MCF 10A (cell line): Measurements from ENCODE around the gene CELSR1. TPM values are rescaled to one million over a fixed set of nuclear protein-coding genes. Genes with fewer than 3 reads are reported as not detected.

Experiments used
- Bru-seq: library from RNA; stranded (reverse); fragments of 400-500 nt; gene quantifications from one replicate; lab custom pipeline; 2021; lab: Mats Ljungman, UMichigan
- BruChase-seq, 2 experiments: library from RNA; stranded (reverse); fragments of 400-500 nt; gene quantifications; one replicate each; lab custom pipeline; 2021; lab: Mats Ljungman, UMichigan
- BruUV-seq: library from RNA; stranded (reverse); fragments of 400-500 nt; replicated peaks from 2 replicates; lab custom pipeline; 2021; lab: Mats Ljungman, UMichigan
- CTCF ChIA-PET: fragments of 300-600 bp; sonication (Branson Sonifier 250); formaldehyde crosslinking; extraction: SDS; loops from one replicate; lab custom pipeline; 2021; ENCODE audit warnings: antibody characterized with exemption, inconsistent platforms; lab: Yijun Ruan, JAX
- POLR2A ChIA-PET: fragments of 300-600, 350-650 bp; sonication (Branson Sonifier 250); formaldehyde crosslinking; extraction: SDS; loops from one replicate; lab custom pipeline; 2020; ENCODE audit warnings: antibody characterized with exemption, inconsistent platforms; lab: Yijun Ruan, JAX
- DNase-seq: peaks from one replicate; pipeline ENCODE4 v3.0.0-alpha.2; 2018; ENCODE audit not compliant: unreplicated experiment
- H3K27ac Mint-ChIP-seq: one replicate; pipeline ENCODE4 v1.8.0; 2022; ENCODE audit warnings: mild to moderate bottlenecking, low read depth, mixed read lengths; ENCODE audit not compliant: unreplicated experiment
- H3K27me3 Mint-ChIP-seq: one replicate; pipeline ENCODE4 v1.8.0; 2022; ENCODE audit warnings: mixed read lengths; ENCODE audit not compliant: insufficient read depth, unreplicated experiment
- H3K36me3 Mint-ChIP-seq: one replicate; pipeline ENCODE4 v1.8.0; 2022; ENCODE audit warnings: mild to moderate bottlenecking, moderate library complexity, mixed read lengths; ENCODE audit not compliant: insufficient read depth, unreplicated experiment
- H3K4me1 Mint-ChIP-seq: one replicate; pipeline ENCODE4 v1.8.0; 2022; ENCODE audit warnings: mixed read lengths; ENCODE audit not compliant: insufficient read depth, unreplicated experiment
- H3K4me3 Mint-ChIP-seq: one replicate; pipeline ENCODE4 v1.8.0; 2022; ENCODE audit warnings: mild to moderate bottlenecking, moderate library complexity, mixed read lengths; ENCODE audit not compliant: unreplicated experiment
- H3K9me3 Mint-ChIP-seq: one replicate; pipeline ENCODE4 v1.8.0; 2022; ENCODE audit warnings: mixed read lengths; ENCODE audit not compliant: unreplicated experiment
- CTCF ChIP-seq: fragments of 200-600 bp; IDR thresholded peaks from one replicate; pipeline ENCODE4 v1.8.0; 2022; ENCODE audit warnings: antibody characterized with exemption, mild to moderate bottlenecking; ENCODE audit not compliant: unreplicated experiment
- intact Hi-C: fragments of 100-400 bp; cut with micrococcal nuclease; formaldehyde crosslinking; loops from 2 replicates; pipeline ENCODE4 v1.14.1; 2022
- long read RNA-seq: library from polyadenylated mRNA; stranded (forward); transcript quantifications from one replicate; pipeline ENCODE4 v2.0.0, GENCODE V29; 2022
- total RNA-seq: library from RNA; stranded (reverse); gene quantifications from 2 replicates; pipeline ENCODE4 v1.2.3, GENCODE V29; 2022

The CELSR1 gene
- total RNA-seq (49.1 and 69.2 TPM in 2 replicates), Bru-seq, nascent RNA (percentile 65 among the genes with signal in this experiment), BruChase-seq, experiment 1, labeled RNA remaining after a 6-hour chase (percentile 74 among the genes with signal in this experiment), BruChase-seq, experiment 2, labeled RNA remaining after a 2-hour chase (percentile 64 among the genes with signal in this experiment)
- long read RNA-seq, full-length matches to known transcripts, result 7 of 100 reads
- long read RNA-seq, partial matches to known transcripts, result 46 of 100 reads
- long read RNA-seq, other reads (novel, unspliced or antisense), result 47 of 100 reads

GRCh38 chr22:46537225-46537945 is at the start of gene CELSR1:
Gene CELSR1, minus strand, starts transcription at chr22:46537620. Its CDS starts 450 bp downstream, at chr22:46537170.
- Mint-ChIP-seq H3K36me3 (peaks cover 20% of the 10 kb centered on the region), H3K4me1 (peaks cover 19% of the 10 kb centered on the region), H3K9me3 (no peaks in the 10 kb centered on the region), H3K27ac (peak within 1 kb of the TSS; percentile 73), H3K27me3 (no peaks in the 10 kb centered on the region), H3K4me3 (peak within 1 kb of the TSS; percentile 88)
- TF ChIP-seq CTCF, result no peak
- CTCF ChIA-PET, result interaction anchor here (1.0 to 1.6 kb wide), 2 partner anchors 9 to 26 kb away, joined by 3 to 8 read pairs; no protein-coding TSS in a partner anchor
- POLR2A ChIA-PET, result interaction anchor here (0.7 to 7.5 kb wide), 11 partner anchors 7 to 201 kb away, joined by 3 to 69 read pairs (median 9); partner anchors contain the start of gene TRMU
- BruUV-seq, result no TSS peak
- DNase-seq, result peak; percentile 74
- intact Hi-C loops, result no loop called here

- no peaks in the 10 kb centered on the region for H3K4me1 Mint-ChIP-seq
- H3K4me3 Mint-ChIP-seq, result no peak overlapping the region
- intact Hi-C loops, result no loop called here
- BruUV-seq, result no TSS peak
- H3K27ac Mint-ChIP-seq, result no peak overlapping the region
- no peaks in the 10 kb centered on the region for H3K36me3 Mint-ChIP-seq
- POLR2A ChIA-PET, result no interaction called here
- CTCF ChIA-PET, result interaction anchor here (0.5 to 0.6 kb wide), 3 partner anchors 41 to 688 kb away, joined by 3 to 4 read pairs (median 3); no protein-coding TSS in a partner anchor
- no peaks in the 10 kb centered on the region for H3K27me3 Mint-ChIP-seq
- DNase-seq, result no peak
- TF ChIP-seq CTCF, result no peak
- H3K9me3 Mint-ChIP-seq, result no peaks in the 10 kb centered on the region
These were observed 49.6 kb upstream of the CELSR1 start for GRCh38 chr22:46587061-46587460.

- ChIA-PET CTCF (interaction anchor here (0.5 to 0.7 kb wide), 4 partner anchors 23 to 689 kb away, joined by 3 to 4 read pairs (median 3); no protein-coding TSS in a partner anchor), POLR2A (no interaction called here)
- H3K27ac Mint-ChIP-seq, result no peak overlapping the region
- no peak for DNase-seq
- no peaks in the 10 kb centered on the region for H3K36me3 Mint-ChIP-seq
- H3K4me3 Mint-ChIP-seq, result no peak overlapping the region
- intact Hi-C loops, result no loop called here
- no peaks in the 10 kb centered on the region for H3K4me1 Mint-ChIP-seq
- H3K9me3 Mint-ChIP-seq, result no peaks in the 10 kb centered on the region
- BruUV-seq, result no TSS peak
- TF ChIP-seq CTCF, result no peak
- H3K27me3 Mint-ChIP-seq, result no peaks in the 10 kb centered on the region
These were observed 49.2 kb upstream of the CELSR1 start for GRCh38 chr22:46586531-46587011.

- CTCF ChIA-PET, result interaction anchor here (0.6 to 0.7 kb wide), 2 partner anchors 22 to 145 kb away, joined by 3 read pairs; no protein-coding TSS in a partner anchor
- H3K36me3 Mint-ChIP-seq, result no peaks in the 10 kb centered on the region
- no TSS peak for BruUV-seq
- H3K4me3 Mint-ChIP-seq, result no peak overlapping the region
- POLR2A ChIA-PET, result no interaction called here
- no peaks in the 10 kb centered on the region for H3K27me3 Mint-ChIP-seq
- no peak overlapping the region for H3K27ac Mint-ChIP-seq
- intact Hi-C loops, result no loop called here
- no peaks in the 10 kb centered on the region for H3K4me1 Mint-ChIP-seq
- DNase-seq, result no peak
- no peak for TF ChIP-seq CTCF
- no peaks in the 10 kb centered on the region for H3K9me3 Mint-ChIP-seq
These were observed 48.7 kb upstream of the CELSR1 start for GRCh38 chr22:46586123-46586519.
